DMS114 treated with DMSO at 0.1 percent for 48 hours (cell line): ENCODE results near the gene EML1.

ENCODE experiments used
- DNase-seq: peaks from one replicate; lab custom pipeline; 2025; ENCODE audit not compliant: unreplicated experiment; lab: John Stamatoyannopoulos, UW

Gene EML1

DNA sequence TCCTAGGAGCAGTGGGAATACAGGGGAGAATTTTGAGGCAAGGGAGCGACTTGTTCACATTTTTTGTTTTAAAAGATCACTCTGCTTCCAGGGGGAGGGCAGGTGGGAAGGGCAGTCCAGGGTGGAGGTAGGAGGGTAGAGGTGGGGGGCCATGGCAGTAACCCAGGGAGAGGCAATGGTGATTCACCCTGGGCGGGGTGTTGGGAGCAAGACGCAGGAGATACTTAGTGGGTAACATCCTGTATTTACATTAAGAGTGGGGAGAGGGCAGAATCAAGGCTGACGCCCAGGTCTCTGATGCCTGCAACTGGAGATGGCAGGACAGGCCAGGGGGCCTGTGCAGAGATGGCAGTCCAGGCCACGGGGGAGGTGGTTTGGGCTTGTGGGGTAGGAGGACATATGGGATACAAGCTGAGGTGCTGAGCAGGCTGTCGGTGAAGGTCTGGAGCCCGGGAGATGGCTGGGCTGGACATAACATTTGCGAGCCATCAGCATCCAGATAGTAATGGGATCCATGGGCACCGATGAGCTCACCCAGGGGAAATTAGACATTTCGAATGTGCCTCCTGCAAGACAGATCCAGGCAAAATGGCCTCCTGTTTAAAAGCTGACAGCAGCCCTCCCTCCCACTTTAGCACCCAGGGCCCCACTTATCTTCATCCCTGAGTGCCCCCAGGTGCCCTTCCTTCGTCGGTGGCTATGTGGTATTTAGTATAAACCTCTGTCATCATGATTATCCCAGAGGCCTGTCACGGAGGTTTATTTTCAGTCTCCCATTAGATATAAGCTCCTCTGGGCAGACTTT, 9.3 kb downstream of the EML1 start:
- DNase-seq, result no peak

GRCh38 chr14:99803106-99803775, 10.0 kb downstream of the EML1 start:
- DNase-seq, result no peak

GRCh38 chr14:99803803-99804202, 10.6 kb downstream of the EML1 start:
- no peak for DNase-seq

- no peak for DNase-seq
Measured at GRCh38 chr14:99805757-99806439, 12.7 kb downstream of the EML1 start.

GRCh38 chr14:99806836-99807235, 13.6 kb downstream of the EML1 start:
- no peak for DNase-seq

GRCh38 chr14:99807413-99808153, 14.4 kb downstream of the EML1 start:
- DNase-seq, result no peak

DNA sequence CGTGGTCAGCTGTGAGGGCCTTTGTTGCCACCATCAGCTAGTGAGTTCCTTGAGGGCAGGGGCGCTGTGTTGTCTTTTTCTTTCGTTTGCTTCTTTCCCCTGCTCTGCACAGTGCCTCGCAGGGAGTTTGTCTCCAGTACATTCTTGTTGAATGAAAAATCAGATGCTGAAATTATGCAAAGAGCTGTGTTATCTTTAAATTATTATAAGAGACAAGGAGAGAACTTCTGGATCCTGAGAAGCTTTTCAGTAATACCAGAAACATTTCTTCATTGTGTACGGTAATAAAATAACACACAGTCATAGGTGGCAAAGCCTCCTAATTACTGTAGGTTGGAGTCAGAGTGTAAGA, 14.9 kb downstream of the EML1 start:
- DNase-seq, result no peak

- DNase-seq, result no peak
Measured at GRCh38 chr14:99808515-99808914, 15.3 kb downstream of the EML1 start.

- DNase-seq, result no peak
Measured at GRCh38 chr14:99809360-99809759, 16.1 kb downstream of the EML1 start.

- no peak for DNase-seq
Measured at GRCh38 chr14:99809859-99810558, 16.8 kb downstream of the EML1 start.

GRCh38 chr14:99810559-99810874, 17.3 kb downstream of the EML1 start:
- DNase-seq, result no peak

- no peak for DNase-seq
Measured at GRCh38 chr14:99812096-99812750, 19.0 kb downstream of the EML1 start.

DNA sequence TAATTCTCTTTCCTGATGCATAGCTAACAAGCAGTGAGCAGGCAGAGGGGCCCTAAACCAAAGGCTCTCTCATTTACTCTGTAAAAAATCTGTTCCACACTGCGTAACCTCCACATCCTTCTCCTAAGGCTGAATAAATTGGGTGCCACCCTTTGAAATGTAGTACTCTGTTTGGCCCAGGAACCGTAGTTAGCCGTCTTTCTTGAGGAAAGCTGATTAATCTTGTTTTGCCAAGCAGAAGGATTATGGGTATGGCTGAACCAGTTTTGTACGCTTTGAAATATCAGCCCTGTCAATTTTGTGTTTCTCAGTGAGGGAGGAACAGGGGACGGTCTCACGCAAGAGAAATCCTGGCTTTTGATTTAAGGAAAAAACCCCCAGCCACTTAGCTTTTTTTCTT, 19.7 kb downstream of the EML1 start:
- DNase-seq, result no peak

GRCh38 chr14:99815696-99816095, 22.5 kb downstream of the EML1 start:
- DNase-seq, result no peak

DNA sequence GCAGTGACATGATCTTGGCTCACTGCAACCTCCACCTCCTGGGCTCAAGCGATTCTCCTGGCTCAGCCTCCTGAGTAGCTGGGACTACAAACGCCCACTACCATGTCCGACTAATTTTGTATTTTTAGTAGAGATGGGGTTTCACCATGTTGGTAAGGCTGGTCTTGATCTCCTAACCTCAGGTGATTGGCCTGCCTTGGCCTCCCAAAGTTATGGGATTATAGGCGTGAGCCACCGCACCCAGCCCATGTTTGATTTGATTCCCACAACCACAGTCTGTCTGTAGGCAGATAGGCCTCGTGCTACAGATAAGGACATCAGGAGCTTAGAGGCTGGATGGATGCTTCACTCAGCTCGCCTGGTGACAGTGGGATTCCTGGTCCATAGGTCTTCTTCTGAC, 23.0 kb downstream of the EML1 start:
- DNase-seq, result no peak

- no peak for DNase-seq
Measured at GRCh38 chr14:99816642-99817041, 23.4 kb downstream of the EML1 start.

DNA sequence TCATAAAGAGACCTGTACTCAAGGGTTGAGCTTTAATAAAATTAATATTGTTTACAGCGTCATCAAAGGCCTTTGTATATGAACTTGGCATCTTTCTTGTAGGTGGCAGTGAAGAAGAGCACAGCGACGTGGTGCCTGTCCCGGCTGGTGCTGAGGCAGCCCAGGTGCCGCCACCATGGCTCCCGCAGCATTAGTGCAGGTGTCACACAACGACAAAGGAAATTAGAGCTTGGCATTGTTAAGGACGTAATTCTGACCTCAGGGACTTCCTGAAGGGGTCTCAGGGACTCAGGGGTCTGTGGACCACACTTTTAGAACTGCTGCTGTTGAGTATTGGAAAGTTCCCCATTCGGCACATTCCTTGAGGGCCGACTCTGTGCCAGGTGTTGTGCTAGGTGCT, 24.1 kb downstream of the EML1 start:
- no peak for DNase-seq

- DNase-seq, result no peak
Measured at GRCh38 chr14:99818503-99819036, 25.4 kb downstream of the EML1 start.

GRCh38 chr14:99819514-99819913, 26.3 kb downstream of the EML1 start:
- no peak for DNase-seq

DNA sequence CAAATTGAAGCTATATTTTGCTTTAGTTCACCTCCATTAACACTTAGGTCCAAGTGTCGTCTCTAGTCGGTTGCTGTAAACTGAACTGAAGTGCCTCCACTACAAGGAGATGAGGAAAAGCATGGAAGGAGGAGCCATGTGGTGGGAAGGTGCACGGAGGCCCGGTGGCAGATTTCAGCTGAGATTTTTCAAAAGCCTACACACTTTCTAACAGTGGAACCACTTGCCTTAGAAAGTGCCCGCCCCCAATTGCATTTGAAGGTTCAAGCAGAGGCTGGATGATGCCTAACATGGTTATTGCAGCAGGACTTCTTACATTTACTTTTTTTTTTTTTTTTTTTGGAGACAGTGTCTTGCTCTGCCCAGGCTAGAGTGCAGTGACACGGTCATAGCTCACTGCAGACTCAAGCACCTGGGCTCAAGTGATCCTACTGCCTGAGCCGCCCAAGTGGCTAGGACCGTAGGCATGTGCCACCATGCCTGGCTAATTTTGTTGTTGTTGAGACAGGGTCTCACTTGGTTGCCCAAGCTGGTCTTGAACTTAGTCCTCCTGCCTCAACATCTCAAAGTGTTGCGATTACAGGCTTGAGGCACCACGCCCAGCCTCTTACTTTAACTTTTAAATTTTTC, 27.6 kb downstream of the EML1 start:
- DNase-seq, result no peak
